ENCODE results near the gene GART.

Gene GART

GRCh38 chr21:33458861-33459260 is 83.1 kb downstream of the GART start:
- DNase-seq = no peak

GRCh38 chr21:33455686-33456446 is 86.1 kb downstream of the GART start:
- DNase-seq = no peak

Data from fibroblast of skin of right quadriceps (primary cell).